GM19397 (cell line): Measurements from ENCODE around the gene KCNIP4.

Experiments
- ATAC-seq: cut with Tn5 transposase; IDR thresholded peaks from one replicate; pipeline ENCODE4 v1.9.1; 2021; ENCODE audit warnings: mild to moderate bottlenecking, moderate library complexity; ENCODE audit not compliant: unreplicated experiment

KCNIP4 gene

DNA sequence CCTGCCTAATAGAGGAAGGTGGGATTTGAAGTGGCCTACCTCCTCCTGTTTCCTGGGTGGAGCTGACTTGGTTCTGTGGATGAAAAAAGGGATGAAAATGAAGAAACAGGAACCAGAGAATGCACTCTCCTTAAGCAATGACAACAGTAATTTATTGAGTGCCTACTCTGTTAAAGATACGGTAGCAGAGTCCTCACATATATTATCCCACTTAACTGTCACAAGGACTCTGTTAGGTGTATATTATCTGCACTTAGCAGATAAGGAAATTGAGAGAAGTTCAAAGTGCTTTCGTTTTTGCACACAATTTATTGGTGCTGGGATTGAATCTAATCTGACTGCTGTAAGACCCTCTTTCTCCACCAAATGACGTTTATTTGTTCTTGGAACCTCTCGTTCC is 947.1 kb downstream of the KCNIP4 start:
- ATAC-seq = no peak

GRCh38 chr4:20997886-20998285 is 950.7 kb downstream of the KCNIP4 start:
- no peak for ATAC-seq

GRCh38 chr4:20995610-20996009 is 953.0 kb downstream of the KCNIP4 start:
- no peak for ATAC-seq

- ATAC-seq = no peak
These were observed 953.6 kb downstream of the KCNIP4 start for GRCh38 chr4:20995015-20995414.

DNA sequence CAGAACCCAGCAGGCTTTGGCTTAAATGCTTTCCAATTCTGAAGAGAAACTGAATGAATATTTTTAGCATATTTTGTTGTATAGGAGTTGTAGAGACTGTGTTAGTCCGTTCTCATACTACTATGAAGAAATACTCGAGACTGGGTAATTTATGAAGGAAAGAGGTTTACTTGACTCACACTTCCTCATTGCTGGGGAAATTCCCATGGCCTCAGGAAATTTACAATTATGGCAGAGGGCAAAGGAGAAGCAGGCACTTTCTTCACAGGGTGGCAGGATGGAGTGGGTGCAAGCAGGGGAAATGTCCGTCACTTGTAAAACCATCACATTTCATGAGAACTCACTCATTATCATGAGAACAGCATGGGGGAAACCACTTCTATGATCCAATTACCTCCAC is 956.6 kb downstream of the KCNIP4 start:
- ATAC-seq = no peak

- ATAC-seq = no peak
These were observed 961.4 kb downstream of the KCNIP4 start for GRCh38 chr4:20987191-20987590.

DNA sequence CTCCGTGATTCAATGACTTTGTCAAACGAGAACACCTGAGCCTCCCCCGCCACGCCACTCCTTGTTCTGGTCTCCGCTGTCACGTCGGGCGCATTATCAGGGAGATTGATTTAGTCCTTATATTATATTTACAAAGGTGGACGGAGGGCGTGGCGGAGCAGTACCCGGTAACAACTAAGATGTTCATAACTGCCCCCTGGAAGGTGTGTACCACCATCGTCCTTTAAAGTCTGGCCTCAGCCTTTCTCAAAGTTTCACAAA is 964.1 kb downstream of the KCNIP4 start:
- no peak for ATAC-seq

GRCh38 chr4:20983763-20984575 is 964.6 kb downstream of the KCNIP4 start:
- ATAC-seq = no peak

- ATAC-seq = no peak
These were observed 966.0 kb downstream of the KCNIP4 start for GRCh38 chr4:20982544-20982943.

DNA sequence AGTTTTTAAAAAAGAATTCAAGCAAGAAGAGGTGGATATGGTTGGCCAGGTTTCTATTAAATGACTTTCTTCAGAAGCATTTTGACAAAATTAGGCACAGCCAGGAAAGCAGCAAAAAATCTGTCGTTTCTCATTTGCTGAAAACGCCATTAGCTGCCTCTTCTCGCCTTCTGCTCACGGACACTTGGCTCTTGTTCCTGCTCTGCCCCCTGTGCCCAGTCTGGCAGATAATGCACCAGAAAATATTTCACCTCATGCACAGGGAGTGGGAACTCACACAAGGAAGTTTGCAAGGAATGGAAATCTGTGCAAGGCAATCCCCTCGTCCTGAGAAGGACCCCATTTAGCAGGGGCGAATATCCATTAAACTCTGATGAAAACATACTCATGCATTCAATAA is 988.3 kb downstream of the KCNIP4 start:
- ATAC-seq = no peak

DNA sequence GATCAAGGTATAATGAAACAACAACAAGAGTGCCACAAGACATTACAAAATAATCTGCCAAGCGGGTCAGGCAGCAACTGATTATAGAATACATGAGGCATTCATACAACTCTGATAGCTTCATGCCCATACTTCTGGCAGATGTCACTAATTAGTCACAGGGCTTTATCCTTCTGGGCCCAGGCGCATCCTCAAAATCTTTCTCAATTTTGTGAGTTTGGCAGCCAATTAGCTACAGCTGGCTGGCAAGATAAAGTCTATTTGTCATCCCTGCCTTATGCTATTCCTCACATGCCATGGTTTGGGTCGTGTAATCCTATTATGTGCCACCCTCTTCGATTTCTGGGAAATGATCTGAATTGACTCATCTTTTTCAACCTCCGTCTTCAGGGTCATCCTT is 994.0 kb downstream of the KCNIP4 start:
- ATAC-seq = no peak

DNA sequence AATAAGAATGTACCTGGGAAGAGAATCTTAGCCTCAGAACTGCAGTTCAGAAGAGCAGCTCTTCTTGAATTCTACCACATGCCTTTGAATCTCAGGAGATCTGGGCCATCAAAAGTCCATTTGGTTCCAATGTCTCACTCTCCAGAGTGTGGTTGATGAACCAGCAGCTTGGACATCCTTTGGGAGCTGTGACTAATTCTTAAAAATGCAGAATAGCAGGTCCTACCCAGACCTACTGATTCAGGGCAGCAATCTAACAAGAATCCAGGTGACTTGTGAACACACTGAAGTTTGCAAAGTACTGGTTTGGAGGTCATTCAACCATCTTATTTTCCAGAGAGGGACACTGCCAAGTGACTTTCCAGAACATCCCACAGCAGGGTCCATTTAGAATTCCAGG is 1003.6 kb downstream of the KCNIP4 start:
- ATAC-seq = no peak

- no peak for ATAC-seq
These were observed 1004.1 kb downstream of the KCNIP4 start for GRCh38 chr4:20944451-20944850.

GRCh38 chr4:20938204-20938603 is 1010.4 kb downstream of the KCNIP4 start:
- no peak for ATAC-seq

GRCh38 chr4:20926529-20926928 is 1022.0 kb downstream of the KCNIP4 start:
- ATAC-seq = no peak

GRCh38 chr4:20925176-20925575 is 1023.4 kb downstream of the KCNIP4 start:
- ATAC-seq = no peak

GRCh38 chr4:20922962-20923361 is 1025.6 kb downstream of the KCNIP4 start:
- ATAC-seq = no peak

GRCh38 chr4:20916106-20916505 is 1032.5 kb downstream of the KCNIP4 start:
- no peak for ATAC-seq

DNA sequence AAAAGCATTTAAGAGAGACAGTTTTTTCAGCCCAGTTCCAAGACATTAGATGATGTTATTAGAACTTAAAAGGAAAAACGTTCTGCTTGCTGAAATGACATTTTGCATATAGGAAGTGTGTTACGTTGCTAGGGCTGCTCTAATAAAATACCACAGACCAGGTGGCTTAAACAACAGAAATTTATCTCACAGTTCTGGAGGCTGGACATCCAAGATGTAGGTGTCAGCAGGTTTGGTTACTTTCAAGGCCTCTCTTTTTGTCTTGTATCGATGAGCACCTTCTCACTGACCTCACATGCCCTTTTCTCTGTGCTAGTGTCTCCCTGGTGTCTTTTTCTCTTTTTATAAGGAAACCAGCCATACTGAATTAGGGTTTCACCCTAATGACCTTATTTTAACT is 1043.6 kb downstream of the KCNIP4 start:
- ATAC-seq = no peak

- no peak for ATAC-seq
These were observed 1046.7 kb downstream of the KCNIP4 start for GRCh38 chr4:20901851-20902250.

GRCh38 chr4:20899591-20899990 is 1049.0 kb downstream of the KCNIP4 start:
- no peak for ATAC-seq

DNA sequence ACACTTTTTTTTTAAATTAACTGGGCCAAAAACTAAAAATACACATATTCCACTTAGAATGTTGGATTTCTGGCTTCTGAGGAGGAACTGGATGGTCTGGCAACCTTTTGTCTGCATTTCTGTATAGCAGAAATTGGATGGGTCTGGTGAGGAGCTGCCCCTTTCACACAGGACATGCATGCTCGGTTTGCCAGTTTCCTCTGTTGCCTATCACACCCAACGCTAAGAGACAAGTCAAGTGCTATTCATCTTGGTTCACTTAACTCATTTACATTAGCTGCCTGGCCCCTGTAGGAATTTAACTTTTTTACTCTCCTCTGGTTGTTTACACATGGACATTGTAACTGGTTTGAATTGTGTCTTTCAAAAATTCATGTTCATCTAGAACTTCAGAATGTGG is 1052.6 kb downstream of the KCNIP4 start:
- ATAC-seq = no peak

DNA sequence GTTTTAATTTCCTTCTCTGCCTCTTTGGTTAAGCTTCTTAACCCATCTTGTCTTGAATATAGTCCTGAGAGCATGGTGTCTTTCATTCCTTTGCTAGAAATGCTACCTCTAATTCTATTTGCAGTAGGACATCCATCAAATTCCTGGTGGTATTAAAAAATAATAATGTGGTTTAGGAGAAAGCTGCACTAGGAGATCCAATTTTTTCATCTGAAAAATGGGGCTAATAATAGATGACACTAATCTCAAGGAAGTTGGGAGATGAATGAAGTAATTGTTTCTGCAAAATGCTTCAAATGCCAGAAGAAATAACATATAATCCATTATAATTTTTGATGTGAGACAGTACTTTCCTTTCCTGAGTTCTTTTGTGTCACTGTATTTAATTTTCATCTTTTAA is 1053.4 kb downstream of the KCNIP4 start:
- ATAC-seq = no peak
